ENCODE data around the gene BPGM.

GRCh38 chr7:134714470-134715205 lies 68.0 kb downstream of the BPGM start:
- no peak for TF ChIP-seq CTCF (conservative IDR thresholded peaks at IDR 0.05; ENCODE audit: low read depth, low read length)
- no peak for TF ChIP-seq EZH2 (IDR thresholded peaks at IDR 0.05; ENCODE audit: borderline replicate concordance, low read depth, low read length, poor library complexity, severe bottlenecking)
